C4-2B (cell line): ENCODE measurements around the gene CRYGN.

Source experiments
- H3K27ac ChIP-seq: fragments of 450-650 bp; 2 replicates; pipeline ENCODE4 v1.5.1; 2017
- CTCF ChIP-seq: fragments of 450-650 bp; conservative IDR thresholded peaks from 2 replicates; pipeline ENCODE4 v1.5.1; 2017; ENCODE audit warnings: mild to moderate bottlenecking
- ZFX ChIP-seq: fragments of 450-650 bp; IDR thresholded peaks from 2 replicates; pipeline ENCODE4 v1.6.1; 2017

The CRYGN gene, protein sequence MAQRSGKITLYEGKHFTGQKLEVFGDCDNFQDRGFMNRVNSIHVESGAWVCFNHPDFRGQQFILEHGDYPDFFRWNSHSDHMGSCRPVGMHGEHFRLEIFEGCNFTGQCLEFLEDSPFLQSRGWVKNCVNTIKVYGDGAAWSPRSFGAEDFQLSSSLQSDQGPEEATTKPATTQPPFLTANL

DNA sequence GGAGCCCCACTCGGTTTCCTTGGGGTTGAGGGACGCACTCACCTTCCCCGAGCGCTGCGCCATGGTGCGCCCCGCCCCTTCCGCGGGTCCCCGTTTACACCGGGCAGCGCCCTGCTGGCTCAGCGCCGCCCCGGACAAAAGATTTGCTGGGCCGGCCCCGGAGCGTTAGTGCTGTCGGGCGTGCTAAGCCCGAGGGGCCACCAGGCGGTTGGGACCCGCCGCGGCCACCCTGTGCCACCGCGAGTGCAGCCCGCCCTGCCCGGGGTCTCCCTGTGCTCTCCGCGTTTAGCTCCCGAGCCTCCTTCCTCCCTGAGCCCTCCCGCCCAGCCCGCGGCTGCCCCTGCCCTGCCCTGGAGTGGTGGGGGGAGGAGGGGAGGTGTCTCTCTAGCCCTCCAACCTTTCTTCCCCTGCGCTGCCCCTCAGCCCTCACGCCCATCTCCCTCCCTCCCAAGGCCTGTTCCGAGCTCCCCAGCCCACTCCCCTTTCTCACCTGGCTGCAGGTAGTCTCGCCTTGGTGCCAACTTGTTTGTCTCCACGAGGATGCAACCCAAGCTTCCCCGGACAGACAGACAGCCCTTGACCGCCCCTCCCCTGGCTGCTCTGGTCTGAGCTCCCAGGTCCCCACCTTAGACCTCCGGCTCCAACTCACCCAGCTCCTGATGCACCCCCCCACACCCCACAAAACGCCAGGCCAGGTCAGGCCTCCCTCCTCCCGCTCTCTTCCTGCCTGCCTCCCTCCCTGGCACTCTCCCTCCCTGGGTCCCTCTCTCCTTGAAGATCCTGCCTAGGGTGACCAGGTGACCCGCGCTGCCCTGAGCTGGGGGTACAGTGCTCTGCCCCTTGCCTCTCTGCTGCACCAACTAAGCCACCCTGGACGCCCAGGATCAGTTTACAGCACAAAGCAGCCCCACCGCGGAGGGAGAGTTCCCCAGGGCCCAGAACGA lies at the start of gene CRYGN:
Gene CRYGN, minus strand, starts transcription at position 287 of the 944 bp plus-strand sequence. Its CDS starts 224 bp downstream, at position 63.
- TF ChIP-seq ZFX: no peak
- TF ChIP-seq CTCF: no peak
- H3K27ac ChIP-seq: no peak within 1 kb of the TSS

DNA sequence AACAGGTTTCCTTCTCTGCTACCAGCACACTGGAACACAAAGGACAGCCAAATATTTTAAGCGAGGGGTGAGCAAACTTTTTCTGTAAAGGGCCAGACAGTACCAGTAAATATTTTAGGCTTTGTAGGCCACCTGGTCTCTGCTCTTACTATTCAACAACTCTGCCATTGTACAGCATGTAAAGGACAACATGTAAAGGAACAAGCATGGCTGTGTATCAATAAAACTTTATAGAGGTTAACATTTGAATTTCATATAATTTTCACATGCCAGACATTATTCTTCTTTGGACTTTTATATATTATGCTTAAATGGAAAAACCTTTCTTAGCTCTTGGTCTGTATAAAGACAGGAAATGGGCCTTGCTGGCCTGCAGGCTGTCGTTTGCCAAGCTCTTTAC lies 49.6 kb upstream of the CRYGN start:
- H3K27ac ChIP-seq: no peak overlapping the region
- TF ChIP-seq CTCF (no peak), ZFX (no peak)

DNA sequence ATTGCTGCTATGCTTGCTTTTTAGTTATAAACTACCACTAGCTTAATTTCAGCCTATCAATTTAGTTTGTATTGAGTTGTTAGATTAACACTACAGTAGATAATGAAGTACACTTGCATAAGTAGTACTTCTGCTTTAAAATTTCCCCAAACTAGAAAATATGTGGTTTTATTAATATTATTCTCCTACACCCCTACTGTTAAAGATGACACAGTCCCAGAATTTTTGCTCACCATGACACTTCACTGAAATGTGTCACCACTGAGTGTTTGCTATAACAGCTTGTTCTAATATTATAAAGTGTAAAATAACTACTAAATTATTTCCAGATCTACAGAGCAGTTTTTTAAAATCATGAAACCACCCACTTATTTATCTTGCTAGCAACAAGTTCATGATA lies 48.2 kb upstream of the CRYGN start:
- H3K27ac ChIP-seq: no peak overlapping the region
- TF ChIP-seq CTCF: no peak
- no peak for TF ChIP-seq ZFX

DNA sequence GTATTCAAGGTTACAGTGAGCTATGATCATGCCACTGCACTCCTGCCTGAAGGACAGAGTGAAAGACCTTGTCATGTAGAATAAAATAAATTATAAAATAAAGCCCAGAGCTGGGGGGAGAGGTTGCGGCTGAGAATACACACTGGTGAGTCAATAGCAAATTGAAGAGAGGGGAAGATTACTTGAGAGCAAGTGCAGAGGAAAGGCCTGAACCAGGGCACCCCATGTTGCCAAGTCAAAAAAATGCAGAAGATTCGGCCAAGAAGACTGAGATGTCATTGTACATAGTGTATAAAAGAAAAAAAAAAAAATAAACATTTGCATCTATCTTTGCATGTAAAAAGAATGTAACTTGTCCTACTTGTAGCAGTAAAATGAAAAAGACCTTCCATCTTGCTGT lies 47.3 kb upstream of the CRYGN start:
- TF ChIP-seq CTCF (no peak), ZFX (no peak)
- no peak overlapping the region for H3K27ac ChIP-seq

DNA sequence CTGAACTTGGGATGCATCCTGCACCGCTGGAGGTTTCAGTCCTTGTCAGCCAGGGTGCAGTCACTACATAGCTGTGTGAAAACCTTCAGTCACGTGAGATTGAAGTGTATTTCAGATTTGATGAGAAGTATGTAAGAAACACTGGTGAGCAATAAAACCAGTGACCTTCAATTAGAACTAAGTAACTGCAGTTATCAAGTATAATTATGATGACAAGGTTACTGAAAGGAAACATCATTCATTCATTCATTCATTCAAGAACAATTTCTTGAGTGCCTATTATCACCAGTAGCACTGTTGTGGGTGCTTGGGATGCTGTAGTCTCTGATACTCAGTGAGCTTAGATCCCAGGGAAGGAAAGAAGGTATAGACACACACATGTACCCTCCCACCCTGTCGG lies 46.1 kb upstream of the CRYGN start:
- no peak overlapping the region for H3K27ac ChIP-seq
- TF ChIP-seq CTCF (no peak), ZFX (no peak)

DNA sequence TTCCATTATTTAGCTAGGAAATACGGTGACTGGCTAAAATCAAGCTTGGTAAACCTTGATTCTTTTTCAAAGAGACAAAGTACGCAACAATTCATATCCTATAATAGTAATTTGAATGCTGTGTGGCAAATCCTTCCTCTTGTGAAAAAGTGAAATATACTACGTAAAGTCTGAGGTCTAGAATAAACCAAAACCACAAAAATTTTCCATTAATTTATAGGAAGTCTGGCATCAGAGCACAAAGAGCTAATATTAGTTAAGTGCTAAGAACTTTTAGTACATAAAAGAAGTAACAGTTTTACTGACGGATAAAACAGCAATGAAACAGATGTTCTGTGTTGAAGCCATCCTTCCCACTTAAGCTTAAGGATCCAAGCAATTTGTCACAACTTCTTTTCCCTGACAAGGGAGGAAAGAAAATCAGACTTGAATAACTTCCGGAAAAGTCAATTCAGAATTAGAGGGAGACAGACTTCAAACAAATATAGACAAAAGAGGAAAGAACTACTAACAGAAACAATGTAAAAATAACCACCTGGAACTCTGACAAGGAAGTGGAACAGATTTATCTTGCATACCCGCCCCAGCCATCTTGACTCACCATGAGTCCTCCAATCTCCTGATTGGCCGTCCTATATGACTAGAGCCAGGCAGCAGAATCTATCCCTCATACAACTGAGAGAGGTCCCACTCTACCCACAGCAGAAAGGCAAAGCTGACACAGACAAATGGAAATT lies 45.2 kb upstream of the CRYGN start:
- TF ChIP-seq CTCF (no peak), ZFX (no peak)
- no peak overlapping the region for H3K27ac ChIP-seq

DNA sequence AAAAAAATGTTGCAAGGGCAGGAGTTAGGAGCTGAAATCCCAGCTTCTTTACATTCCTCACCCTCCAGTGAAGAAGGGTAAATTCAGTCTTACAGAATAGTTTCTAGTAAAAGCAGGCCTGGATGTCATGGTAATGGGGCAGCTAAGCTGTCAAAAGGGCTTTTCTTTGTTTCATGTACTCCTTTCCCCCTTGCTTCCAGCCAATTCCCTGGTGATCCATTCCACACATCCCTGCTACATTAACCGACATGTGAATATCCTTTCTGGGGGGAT lies 43.7 kb upstream of the CRYGN start:
- no peak overlapping the region for H3K27ac ChIP-seq
- TF ChIP-seq CTCF (no peak), ZFX (no peak)
